Pancreas (tissue), 10 donors: ENCODE measurements around the gene SCLY. TPM values are rescaled to one million over a fixed set of nuclear protein-coding genes. Genes with fewer than 3 reads are reported as not detected.

Experiments used
- ATAC-seq, 4 donors: fragments of 200-7000 bp; cut with Tn5 transposase; one replicate each; pipeline versions ENCODE4 v1.8.0 to v1.9.1; 2020; ENCODE audit warnings: mild to moderate bottlenecking in 4 of 4, moderate library complexity in 4 of 4
- DNase-seq, 6 donors: peaks; one replicate each; pipeline ENCODE4 v3.0.0-alpha.2; 2020
- FAIRE-seq: peaks from 2 replicates; lab custom pipeline; 2012; peaks lifted over from hg19 to GRCh38; lab: Jason Lieb, UNC
- H3K27ac ChIP-seq, 4 donors: fragments of 200-600 bp; sonication (generic); 1 replicate in 3 of 4; 2 replicates in 1 of 4; pipeline versions ENCODE4 v1.5.0 to v1.8.0; 2020
- H3K27me3 ChIP-seq, 4 donors: fragments of 200-600 bp; one replicate each; pipeline ENCODE4 v1.8.0; 2021
- H3K36me3 ChIP-seq, 3 donors: fragments of 200-600 bp; sonication (generic) in 1 of 3; one replicate each; pipeline versions ENCODE4 v1.5.0 to v1.8.0; 2020 to 2021
- H3K4me1 ChIP-seq, 3 donors: fragments of 200-600 bp; one replicate each; pipeline ENCODE4 v1.8.0; 2021
- H3K4me3 ChIP-seq, 4 donors: fragments of 200-600 bp; sonication (generic) in 2 of 4; one replicate each; pipeline versions ENCODE4 v1.5.0 to v1.8.0; 2020 to 2021
- H3K9me3 ChIP-seq, 4 donors: fragments of 200-600 bp; one replicate each; pipeline ENCODE4 v1.8.0; 2021
- WGBS, 2 donors: extraction: QIAGEN DNeasy Blood & Tissue Kit; methylation state at CpG; one replicate each; pipeline ENCODE4 v1.1.7; 2013; 5-methylcytosine and 5-hydroxymethylcytosine counted together
- intact Hi-C, 3 donors: fragments of 100-400 bp; cut with DNase I; formaldehyde crosslinking; loops; one replicate each; pipeline versions ENCODE4 v1.11.1 to v1.14.2; 2022
- polyA plus RNA-seq, 2 donors: library from polyadenylated mRNA; stranded (reverse); fragments of 200-250 nt; gene quantifications; one replicate each; pipeline ENCODE4 v1.2.3, GENCODE V29; 2013
- total RNA-seq, 6 donors: library from RNA; stranded (reverse); fragmentation: NEBNext Ultra II Directional in 4 of 6; extraction: Animal tissue kit (Norgen Biotek cat#: 25700) in 4 of 6; gene quantifications; one replicate each; pipeline versions ENCODE4 v1.2.1 to v1.2.4, GENCODE V29; 2021 to 2023
- TF ChIP-seq, protein P1 (sequence below), 4 donors: fragments of 200-600 bp; sonication (generic) in 3 of 4; IDR thresholded peaks; one replicate each; pipeline versions ENCODE4 v1.5.0 to v1.8.0; 2021; ENCODE audit warnings: antibody characterized with exemption in 4 of 4
- donor health status: healthy with polysubstance abuse.
- donor health status: DM: no; HTN: no; CAD: no; lungs with moderate emphysema.
- donor health status: DM: no; HTN: no; CAD: no.
- donor health status: control.
- donor health status: control.
- donor health status: Bipolar disorder and iron deficiency.
- donor health status: DM: yes; HTN: yes; CAD: no.
- donor health status: DM: no; HTN: no; CAD: no.
- donor health status: DM: no; HTN: no; CAD: no.
- donor health status: DM: yes; HTN: yes; CAD: no.

Gene SCLY
- total and polyA plus RNA-seq, 8 donors, result 13.8 to 33.5 (median 22.3) TPM

GRCh38 chr2:238105506-238106338 is 44.9 kb downstream of the SCLY start:
- Histone ChIP-seq H3K4me3 (no peak overlapping the region), H3K9me3 (no peaks in the 10 kb centered on the region), H3K27ac (no peak overlapping the region), H3K4me1 (no peaks in the 10 kb centered on the region), H3K27me3 (no peaks in the 10 kb centered on the region), H3K36me3 (no peaks in the 10 kb centered on the region)
- TF ChIP-seq, protein P1, sequence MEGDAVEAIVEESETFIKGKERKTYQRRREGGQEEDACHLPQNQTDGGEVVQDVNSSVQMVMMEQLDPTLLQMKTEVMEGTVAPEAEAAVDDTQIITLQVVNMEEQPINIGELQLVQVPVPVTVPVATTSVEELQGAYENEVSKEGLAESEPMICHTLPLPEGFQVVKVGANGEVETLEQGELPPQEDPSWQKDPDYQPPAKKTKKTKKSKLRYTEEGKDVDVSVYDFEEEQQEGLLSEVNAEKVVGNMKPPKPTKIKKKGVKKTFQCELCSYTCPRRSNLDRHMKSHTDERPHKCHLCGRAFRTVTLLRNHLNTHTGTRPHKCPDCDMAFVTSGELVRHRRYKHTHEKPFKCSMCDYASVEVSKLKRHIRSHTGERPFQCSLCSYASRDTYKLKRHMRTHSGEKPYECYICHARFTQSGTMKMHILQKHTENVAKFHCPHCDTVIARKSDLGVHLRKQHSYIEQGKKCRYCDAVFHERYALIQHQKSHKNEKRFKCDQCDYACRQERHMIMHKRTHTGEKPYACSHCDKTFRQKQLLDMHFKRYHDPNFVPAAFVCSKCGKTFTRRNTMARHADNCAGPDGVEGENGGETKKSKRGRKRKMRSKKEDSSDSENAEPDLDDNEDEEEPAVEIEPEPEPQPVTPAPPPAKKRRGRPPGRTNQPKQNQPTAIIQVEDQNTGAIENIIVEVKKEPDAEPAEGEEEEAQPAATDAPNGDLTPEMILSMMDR (IDR thresholded peaks at IDR 0.05), result no peak
- WGBS, 2 donors, result 86% methylated on average over 23 to 28 of the region's 28 CpGs
- intact Hi-C loops, result no loop called here
- no peak for ATAC-seq
- peak in 4 of 6 donors; percentile 2 to 68 (median 40) for DNase-seq
- FAIRE-seq, result no peak

DNA sequence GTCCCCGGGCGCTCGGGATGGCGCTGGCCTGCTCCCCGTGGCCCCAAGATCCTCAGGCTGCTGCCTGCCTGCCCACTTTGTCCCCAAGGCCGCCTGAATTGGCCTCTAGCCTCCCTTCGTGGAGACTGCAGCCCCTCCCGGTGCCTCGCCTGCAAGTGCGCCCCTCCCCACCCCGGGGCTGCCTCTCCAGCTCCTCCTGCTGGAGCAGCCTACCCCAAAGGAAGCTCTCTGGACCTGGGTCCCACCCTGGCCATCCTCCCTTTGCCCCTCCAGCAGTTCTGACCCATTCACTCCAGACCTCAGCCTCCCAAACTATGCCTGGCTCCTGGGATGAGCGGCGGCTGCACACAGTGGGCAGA is 45.5 kb downstream of the SCLY start:
- TF ChIP-seq, protein P1 (IDR thresholded peaks at IDR 0.05), result no peak
- H3K27me3 ChIP-seq, result no peaks in the 10 kb centered on the region
- intact Hi-C loops, result no loop called here
- DNase-seq, result peak in 3 of 6 donors; percentile 11 to 45 (median 27)
- H3K27ac ChIP-seq, result no peak overlapping the region
- H3K4me1 ChIP-seq, result no peaks in the 10 kb centered on the region
- no peaks in the 10 kb centered on the region for H3K9me3 ChIP-seq
- no peak for FAIRE-seq
- no peaks in the 10 kb centered on the region for H3K36me3 ChIP-seq
- ATAC-seq, result no peak
- H3K4me3 ChIP-seq, result no peak overlapping the region
- 86 to 90% methylated on average over 13 of the region's 13 CpGs for WGBS, 2 donors

GRCh38 chr2:238106698-238107524 is 46.1 kb downstream of the SCLY start:
- intact Hi-C loops, result no loop called here
- no peak for FAIRE-seq

GRCh38 chr2:238107525-238108422 is 47.0 kb downstream of the SCLY start:
- intact Hi-C loops, result no loop called here
- no peak overlapping the region for H3K27ac ChIP-seq
- DNase-seq, result peak in 5 of 6 donors; percentile 6 to 60 (median 28)
- H3K9me3 ChIP-seq, result no peaks in the 10 kb centered on the region
- 84 to 89% methylated on average over 28 of the region's 28 CpGs for WGBS, 2 donors
- ATAC-seq, result peak in 3 of 4 donors; percentile 19 to 51 (median 47)
- TF ChIP-seq, protein P1 (IDR thresholded peaks at IDR 0.05), result no peak
- no peaks in the 10 kb centered on the region for H3K27me3 ChIP-seq
- no peaks in the 10 kb centered on the region for H3K4me1 ChIP-seq
- H3K36me3 ChIP-seq, result no peaks in the 10 kb centered on the region
- H3K4me3 ChIP-seq, result no peak overlapping the region
- no peak for FAIRE-seq

More at GRCh38 chr2:238106698-238107524, 46.1 kb downstream of the SCLY start:
- no peaks in the 10 kb centered on the region for H3K9me3 ChIP-seq
- H3K27ac ChIP-seq, result no peak overlapping the region
- no peak overlapping the region for H3K4me3 ChIP-seq
- H3K27me3 ChIP-seq, result no peaks in the 10 kb centered on the region
- H3K36me3 ChIP-seq, result no peaks in the 10 kb centered on the region
- no peaks in the 10 kb centered on the region for H3K4me1 ChIP-seq
- DNase-seq, result peak in 5 of 6 donors; percentile 6 to 68 (median 51)
- TF ChIP-seq, protein P1 (IDR thresholded peaks at IDR 0.05), result peak in 1 of 4 donors; percentile 16
- WGBS, 2 donors, result 75 to 81% methylated on average over 24 to 28 of the region's 28 CpGs
- ATAC-seq, result peak in 3 of 4 donors; percentile 38 to 71 (median 65)
